HepG2 (cell line): ENCODE results near the gene CXCL17. TPM values are rescaled to one million over a fixed set of nuclear protein-coding genes. Genes with fewer than 3 reads are reported as not detected.
A peak's percentile ranks its signal among the peaks of the same experiment; 100 is the strongest.

Experiments used
- ATAC-seq: fragments of 200-7000 bp; cut with Tn5 transposase; 3 replicates; pipeline ENCODE4 v1.9.1; 2020; ENCODE audit warnings: mild to moderate bottlenecking, moderate library complexity
- BruUV-seq: library from RNA; stranded (reverse); fragments of 400-500 nt; replicated peaks from 2 replicates; lab custom pipeline; 2021; lab: Mats Ljungman, UMichigan
- CTCF ChIA-PET: fragments of 300-600 bp; formaldehyde crosslinking; extraction: SDS; loops from one replicate; lab custom pipeline; 2021; ENCODE audit warnings: low total read pairs, inconsistent platforms, low intra/inter-chr PET ratio; lab: Yijun Ruan, JAX
- POLR2A ChIA-PET: fragments of 350-600 bp; sonication (Branson Sonifier 250); formaldehyde crosslinking; loops from one replicate; lab custom pipeline; 2020; ENCODE audit warnings: antibody characterized with exemption, inconsistent platforms; lab: Yijun Ruan, JAX
- DNase-seq: peaks from one replicate; pipeline ENCODE4 v3.0.0-alpha.2; 2015; ENCODE audit warnings: low spot score
- FAIRE-seq: peaks from 3 replicates; lab custom pipeline; 2011; peaks lifted over from hg19 to GRCh38; lab: Jason Lieb, UNC
- H2AFZ ChIP-seq: one replicate; pipeline ENCODE4 v1.6.1; 2011; ENCODE audit warnings: low read length, inconsistent platforms
- H3K27ac ChIP-seq: fragments of 300-600 bp; 3 replicates; pipeline ENCODE4 v1.8.0; 2011; ENCODE audit warnings: mixed run types, mild to moderate bottlenecking, mixed read lengths, low read length, inconsistent platforms; ENCODE audit not compliant: insufficient read depth; ENCODE audit errors: extremely low read length
- H3K27me3 ChIP-seq, 2 experiments: fragments of 200-600 bp in 1 of 2; 2 replicates in 1 of 2; 3 replicates in 1 of 2; pipeline versions ENCODE4 v1.6.0 to v1.8.0; 2011; ENCODE audit warnings: low read length in 2 of 2, mild to moderate bottlenecking in 2 of 2, moderate library complexity in 2 of 2, inconsistent platforms in 1 of 2; ENCODE audit not compliant: insufficient read depth in 2 of 2, control insufficient read depth in 1 of 2
- H3K36me3 ChIP-seq, 2 experiments: fragments of 200-600 bp in 1 of 2; replicated peaks in 1 of 2; 2 replicates in 1 of 2; 3 replicates in 1 of 2; pipeline versions ENCODE4 v1.5.1 to v1.8.0; 2011; ENCODE audit warnings: low read length in 2 of 2, inconsistent platforms in 1 of 2; ENCODE audit not compliant: insufficient read depth in 2 of 2, control insufficient read depth in 1 of 2
- H3K4me1 ChIP-seq: 2 replicates; pipeline ENCODE4 v1.5.1; 2012; ENCODE audit warnings: low read length, inconsistent platforms; ENCODE audit not compliant: insufficient read depth
- H3K4me2 ChIP-seq: 2 replicates; pipeline ENCODE4 v1.6.0; 2011; ENCODE audit warnings: low read depth, low read length, inconsistent platforms
- H3K4me3 ChIP-seq, 3 experiments: fragments of 200-600 bp in 1 of 3; sonication (generic), shearing (Covaris generic) in 1 of 3; replicated peaks in 1 of 3; 2 replicates each; pipeline ENCODE4 v1.5.1; 2011 to 2016; ENCODE audit warnings: low read length in 3 of 3, inconsistent platforms in 2 of 3, low read depth in 2 of 3, mild to moderate bottlenecking in 2 of 3, control low read depth in 1 of 3, mixed read lengths in 1 of 3; ENCODE audit not compliant: insufficient read depth in 1 of 3
- H3K79me2 ChIP-seq: one replicate; pipeline ENCODE4 v1.6.1; 2011; ENCODE audit warnings: low read length, inconsistent platforms; ENCODE audit not compliant: insufficient read depth
- H3K9ac ChIP-seq: 2 replicates; pipeline ENCODE4 v1.6.0; 2011; ENCODE audit warnings: mild to moderate bottlenecking, low read depth, low read length, inconsistent platforms; ENCODE audit not compliant: insufficient read depth
- H3K9me3 ChIP-seq: 2 replicates; pipeline ENCODE4 v1.5.1; 2012; ENCODE audit warnings: mild to moderate bottlenecking, low read length
- H4K20me1 ChIP-seq: 2 replicates; pipeline ENCODE4 v1.6.0; 2011; ENCODE audit warnings: inconsistent platforms, mild to moderate bottlenecking, low read length, moderate library complexity; ENCODE audit not compliant: insufficient read depth
- BHLHE40 ChIP-seq: IDR thresholded peaks from 2 replicates; pipeline ENCODE4 v1.6.1; 2011; ENCODE audit warnings: low read length, improper control_type of control experiment
- CHD4 ChIP-seq: fragments of 200-600 bp; sonication (generic); IDR thresholded peaks from 2 replicates; pipeline ENCODE4 v1.7.0; 2017; ENCODE audit warnings: mild to moderate bottlenecking, low read length, borderline replicate concordance
- FOXA3 ChIP-seq: IDR thresholded peaks from 2 replicates; pipeline ENCODE4 v1.6.1; 2016; ENCODE audit warnings: missing genetic modification reagents, missing compliant biosample characterization
- KLF15 ChIP-seq: sonication (generic); formaldehyde crosslinking; IDR thresholded peaks from 2 replicates; pipeline ENCODE4 v1.8.1; 2023; ENCODE audit warnings: borderline replicate concordance, mild to moderate bottlenecking, inconsistent platforms, missing genetic modification reagents, mixed read lengths
- MAF1 ChIP-seq: sonication (generic); formaldehyde crosslinking; IDR thresholded peaks from 2 replicates; pipeline ENCODE4 v1.5.0; 2020; ENCODE audit warnings: missing genetic modification reagents, borderline replicate concordance
- RARA ChIP-seq: IDR thresholded peaks from 2 replicates; pipeline ENCODE4 v1.6.1; 2016; ENCODE audit warnings: missing genetic modification reagents, missing compliant biosample characterization
- RCOR2 ChIP-seq: IDR thresholded peaks from 2 replicates; pipeline ENCODE4 v1.6.1; 2016; ENCODE audit warnings: missing biosample characterization, missing genetic modification reagents
- TEAD3 ChIP-seq: optimal IDR thresholded peaks from 2 replicates; pipeline ENCODE3; 2016; ENCODE audit warnings: borderline replicate concordance
- XRCC5 ChIP-seq: fragments of 200-400 bp; formaldehyde crosslinking; optimal IDR thresholded peaks from 2 replicates; pipeline ENCODE3; 2017; ENCODE audit warnings: mild to moderate bottlenecking, low read length
- ZFY ChIP-seq: sonication (generic); formaldehyde crosslinking; IDR thresholded peaks from 2 replicates; pipeline ENCODE4 v1.4.0; 2020; ENCODE audit warnings: missing genetic modification reagents
- ZNF446 ChIP-seq: sonication (generic); formaldehyde crosslinking; IDR thresholded peaks from 2 replicates; pipeline ENCODE4 v1.5.0; 2020; ENCODE audit warnings: mild to moderate bottlenecking, missing genetic modification reagents
- ZNF777 ChIP-seq: sonication (generic); formaldehyde crosslinking; IDR thresholded peaks from 2 replicates; pipeline ENCODE4 v1.4.0; 2020; ENCODE audit warnings: missing genetic modification reagents
- WGBS: methylation state at CpG from one replicate; pipeline ENCODE4 v1.1.6; 2017; ENCODE audit warnings: low lambda C conversion rate; 5-methylcytosine and 5-hydroxymethylcytosine counted together
- in situ Hi-C: cut with HindIII; loops from 2 replicates; pipeline ENCODE4 v1.10.0; 2017; ENCODE audit warnings: low pct_unique_long_range_greater_than_20kb; ENCODE audit not compliant: extremely low pct_ligation_motif_present
- intact Hi-C: fragments of 100-400 bp; cut with micrococcal nuclease; formaldehyde crosslinking; loops from one replicate; pipeline ENCODE4 v1.10.0; 2022; ENCODE audit not compliant: unreplicated experiment
- polyA plus RNA-seq, 8 experiments: library from polyadenylated mRNA; depleted of rRNA in 3 of 8; stranded (reverse) in 7 of 8; unstranded in 1 of 8; fragments of >200 nt; fragmentation: Illumina TruSeq in 4 of 8; extraction: Trizol in 4 of 8; gene quantifications; 2 replicates each; pipeline versions ENCODE4 v1.2.1 to v1.2.3, GENCODE V29; 2011 to 2016; ENCODE audit warnings: low read depth in 4 of 8, missing spikeins in 1 of 8, mixed read lengths in 1 of 8; ENCODE audit not compliant: insufficient read depth in 1 of 8
- total RNA-seq, 5 experiments: library from RNA; depleted of rRNA; stranded (reverse); fragments of >200 nt; fragmentation: Illumina TruSeq; extraction: Trizol; gene quantifications; 2 replicates each; pipeline ENCODE4 v1.2.3, GENCODE V29; 2016; ENCODE audit warnings: low read depth in 1 of 5
- TF ChIP-seq, protein P1 (sequence below): sonication (generic); formaldehyde crosslinking; IDR thresholded peaks from 2 replicates; pipeline ENCODE4 v1.4.0; 2020; ENCODE audit warnings: missing genetic modification reagents
- TF ChIP-seq, protein P2 (sequence below): sonication (generic); formaldehyde crosslinking; IDR thresholded peaks from 2 replicates; pipeline ENCODE4 v1.4.0; 2020; ENCODE audit warnings: missing genetic modification reagents, borderline replicate concordance
- TF ChIP-seq, protein P3 (sequence below): sonication (generic); formaldehyde crosslinking; IDR thresholded peaks from 2 replicates; pipeline ENCODE4 v1.4.0; 2020; ENCODE audit warnings: mild to moderate bottlenecking, low read depth, missing genetic modification reagents
- TF ChIP-seq, protein P4 (sequence below): sonication (generic); formaldehyde crosslinking; IDR thresholded peaks from 2 replicates; pipeline ENCODE4 v1.4.0; 2020; ENCODE audit warnings: missing genetic modification reagents; ENCODE audit errors: not compliant biosample characterization

Gene CXCL17
- total and polyA plus RNA-seq, 2 of the 13 experiments (the other 11 are each of a cell fraction or from before 2014, with no cell fraction given) = 0.12 TPM; not detected in 1

DNA sequence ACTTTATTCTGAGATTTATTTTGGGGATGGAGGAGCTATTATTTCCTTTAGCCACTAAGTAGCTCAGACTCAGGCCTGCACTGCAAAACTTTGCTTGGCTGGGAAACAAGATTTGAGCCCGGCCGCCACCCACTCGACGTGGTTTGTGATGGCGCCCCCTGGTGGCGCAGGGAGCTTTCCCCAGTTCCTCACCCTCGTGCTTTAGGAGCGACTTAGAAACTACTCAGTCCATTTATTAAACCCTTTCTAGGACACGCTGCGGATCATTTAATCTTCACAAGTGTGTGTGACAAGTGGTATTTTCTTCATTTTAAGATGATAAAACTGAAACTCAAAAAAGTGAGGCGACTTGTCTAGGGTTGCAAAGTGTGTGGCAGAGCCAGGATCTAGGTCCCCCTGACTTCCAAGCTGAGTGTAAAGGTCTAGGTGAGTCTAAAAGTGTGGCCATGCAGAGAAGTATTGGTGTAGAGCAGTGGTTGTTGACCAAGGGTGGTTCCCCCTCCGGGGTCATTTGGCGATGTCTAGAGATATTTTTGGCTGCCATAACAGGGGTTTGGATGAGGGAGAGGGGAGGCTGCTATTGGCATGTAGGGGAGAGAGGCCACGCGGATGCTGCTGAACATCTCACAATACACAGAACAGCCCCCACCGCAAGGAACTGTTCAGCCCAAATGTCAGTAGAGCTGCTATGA, 2.2 kb downstream of the CXCL17 start:
- Histone ChIP-seq H3K36me3 (no peaks in the 10 kb centered on the region), H3K79me2 (no peaks in the 10 kb centered on the region), H3K27me3 (no peaks in the 10 kb centered on the region), H3K4me2 (peak overlapping the region; percentile 90), H3K4me3 (peak overlapping the region; percentile 20 to 52 (median 32); a peak in 4 of 6 replicates), H3K27ac (peak overlapping the region; percentile 41), H3K9me3 (no peaks in the 10 kb centered on the region), H3K9ac (peak overlapping the region; percentile 41), H4K20me1 (no peaks in the 10 kb centered on the region), H3K4me1 (peaks cover 85% of the 10 kb centered on the region), H2AFZ (peak overlapping the region; percentile 83)
- BruUV-seq = no TSS peak
- 8% methylated on average over 15 of the region's 16 CpGs for WGBS
- intact Hi-C loops (no loop called here), in situ Hi-C loops (no loop called here)
- CTCF ChIA-PET = interaction anchor here (0.9 to 2.4 kb wide), 5 partner anchors 10 to 126 kb away, joined by 3 to 12 read pairs (median 5); no protein-coding TSS in a partner anchor
- FAIRE-seq (peak; percentile 67), ATAC-seq (peak; percentile 42), DNase-seq (peak; percentile 57)
- POLR2A ChIA-PET = interaction anchor here (1.1 to 2.8 kb wide), 5 partner anchors 9 to 88 kb away, joined by 3 to 31 read pairs (median 12); partner anchors contain the start of gene CEACAM1
- TF ChIP-seq MAF1 (no peak), RARA (CRISPR knock-in tag) (0 out of 2 replicates have a peak, but pooled peaks have one; percentile 21), CHD4 (peak; percentile 79; the same call in 1 of the 2 replicates), ZNF446 (CRISPR knock-in tag) (no peak), FOXA3 (0 out of 2 replicates have a peak, but pooled peaks have one; percentile 23), ZFY (peak; percentile 31; the same call in 1 of the 2 replicates), BHLHE40 (no peak), TEAD3 (CRISPR knock-in tag) (no peak), XRCC5 (peak; percentile 75), KLF15 (CRISPR knock-in tag) (no peak), ZNF777 (CRISPR knock-in tag) (peak; percentile 46), RCOR2 (CRISPR knock-in tag) (no peak)
- TF ChIP-seq, protein P1, sequence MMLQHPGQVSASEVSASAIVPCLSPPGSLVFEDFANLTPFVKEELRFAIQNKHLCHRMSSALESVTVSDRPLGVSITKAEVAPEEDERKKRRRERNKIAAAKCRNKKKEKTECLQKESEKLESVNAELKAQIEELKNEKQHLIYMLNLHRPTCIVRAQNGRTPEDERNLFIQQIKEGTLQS (CRISPR knock-in tag) = no peak
- TF ChIP-seq, protein P2, sequence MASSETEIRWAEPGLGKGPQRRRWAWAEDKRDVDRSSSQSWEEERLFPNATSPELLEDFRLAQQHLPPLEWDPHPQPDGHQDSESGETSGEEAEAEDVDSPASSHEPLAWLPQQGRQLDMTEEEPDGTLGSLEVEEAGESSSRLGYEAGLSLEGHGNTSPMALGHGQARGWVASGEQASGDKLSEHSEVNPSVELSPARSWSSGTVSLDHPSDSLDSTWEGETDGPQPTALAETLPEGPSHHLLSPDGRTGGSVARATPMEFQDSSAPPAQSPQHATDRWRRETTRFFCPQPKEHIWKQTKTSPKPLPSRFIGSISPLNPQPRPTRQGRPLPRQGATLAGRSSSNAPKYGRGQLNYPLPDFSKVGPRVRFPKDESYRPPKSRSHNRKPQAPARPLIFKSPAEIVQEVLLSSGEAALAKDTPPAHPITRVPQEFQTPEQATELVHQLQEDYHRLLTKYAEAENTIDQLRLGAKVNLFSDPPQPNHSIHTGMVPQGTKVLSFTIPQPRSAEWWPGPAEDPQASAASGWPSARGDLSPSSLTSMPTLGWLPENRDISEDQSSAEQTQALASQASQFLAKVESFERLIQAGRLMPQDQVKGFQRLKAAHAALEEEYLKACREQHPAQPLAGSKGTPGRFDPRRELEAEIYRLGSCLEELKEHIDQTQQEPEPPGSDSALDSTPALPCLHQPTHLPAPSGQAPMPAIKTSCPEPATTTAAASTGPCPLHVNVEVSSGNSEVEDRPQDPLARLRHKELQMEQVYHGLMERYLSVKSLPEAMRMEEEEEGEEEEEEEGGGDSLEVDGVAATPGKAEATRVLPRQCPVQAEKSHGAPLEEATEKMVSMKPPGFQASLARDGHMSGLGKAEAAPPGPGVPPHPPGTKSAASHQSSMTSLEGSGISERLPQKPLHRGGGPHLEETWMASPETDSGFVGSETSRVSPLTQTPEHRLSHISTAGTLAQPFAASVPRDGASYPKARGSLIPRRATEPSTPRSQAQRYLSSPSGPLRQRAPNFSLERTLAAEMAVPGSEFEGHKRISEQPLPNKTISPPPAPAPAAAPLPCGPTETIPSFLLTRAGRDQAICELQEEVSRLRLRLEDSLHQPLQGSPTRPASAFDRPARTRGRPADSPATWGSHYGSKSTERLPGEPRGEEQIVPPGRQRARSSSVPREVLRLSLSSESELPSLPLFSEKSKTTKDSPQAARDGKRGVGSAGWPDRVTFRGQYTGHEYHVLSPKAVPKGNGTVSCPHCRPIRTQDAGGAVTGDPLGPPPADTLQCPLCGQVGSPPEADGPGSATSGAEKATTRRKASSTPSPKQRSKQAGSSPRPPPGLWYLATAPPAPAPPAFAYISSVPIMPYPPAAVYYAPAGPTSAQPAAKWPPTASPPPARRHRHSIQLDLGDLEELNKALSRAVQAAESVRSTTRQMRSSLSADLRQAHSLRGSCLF (CRISPR knock-in tag) = no peak
- TF ChIP-seq, protein P3, sequence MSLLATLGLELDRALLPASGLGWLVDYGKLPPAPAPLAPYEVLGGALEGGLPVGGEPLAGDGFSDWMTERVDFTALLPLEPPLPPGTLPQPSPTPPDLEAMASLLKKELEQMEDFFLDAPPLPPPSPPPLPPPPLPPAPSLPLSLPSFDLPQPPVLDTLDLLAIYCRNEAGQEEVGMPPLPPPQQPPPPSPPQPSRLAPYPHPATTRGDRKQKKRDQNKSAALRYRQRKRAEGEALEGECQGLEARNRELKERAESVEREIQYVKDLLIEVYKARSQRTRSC (CRISPR knock-in tag) = no peak
- TF ChIP-seq, protein P4, sequence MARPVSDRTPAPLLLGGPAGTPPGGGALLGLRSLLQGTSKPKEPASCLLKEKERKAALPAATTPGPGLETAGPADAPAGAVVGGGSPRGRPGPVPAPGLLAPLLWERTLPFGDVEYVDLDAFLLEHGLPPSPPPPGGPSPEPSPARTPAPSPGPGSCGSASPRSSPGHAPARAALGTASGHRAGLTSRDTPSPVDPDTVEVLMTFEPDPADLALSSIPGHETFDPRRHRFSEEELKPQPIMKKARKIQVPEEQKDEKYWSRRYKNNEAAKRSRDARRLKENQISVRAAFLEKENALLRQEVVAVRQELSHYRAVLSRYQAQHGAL (CRISPR knock-in tag) = no peak
